ENCODE results near the gene FGGY.

GRCh38 chr1:59516881-59517280, 220.0 kb downstream of the FGGY start:
- no peak for TF ChIP-seq CTCF (IDR thresholded peaks at IDR 0.05)
- TF ChIP-seq ATF3 (CRISPR knock-in tag; conservative IDR thresholded peaks at IDR 0.05) = no peak
- TF ChIP-seq ELF4 (CRISPR knock-in tag; IDR thresholded peaks at IDR 0.05; ENCODE audit: low read depth) = no peak
- TF ChIP-seq PRDM15 (CRISPR knock-in tag; IDR thresholded peaks at IDR 0.05) = no peak
- TF ChIP-seq MAX (CRISPR knock-in tag; IDR thresholded peaks at IDR 0.05) = no peak
- TF ChIP-seq ATF2 (CRISPR knock-in tag; IDR thresholded peaks at IDR 0.05; ENCODE audit: borderline replicate concordance, low read depth) = no peak
- no peak for TF ChIP-seq AFF4 (CRISPR knock-in tag; IDR thresholded peaks at IDR 0.05; ENCODE audit: borderline replicate concordance)
- no peak for TF ChIP-seq ERG (CRISPR knock-in tag; IDR thresholded peaks at IDR 0.05)
- TF ChIP-seq SP1 (CRISPR knock-in tag; conservative IDR thresholded peaks at IDR 0.05) = no peak
- no peak for TF ChIP-seq ZBTB21 (CRISPR knock-in tag; IDR thresholded peaks at IDR 0.05; ENCODE audit: borderline replicate concordance)

All from WTC11 (cell line).